K562 (cell line): Measurements from ENCODE around the gene TAF9. TPM values are rescaled to one million over a fixed set of nuclear protein-coding genes. Genes with fewer than 3 reads are reported as not detected.

ENCODE experiments used
- ARID4B ChIP-seq: sonication (generic); formaldehyde crosslinking; IDR thresholded peaks from 2 replicates; pipeline ENCODE4 v1.8.0; 2022; ENCODE audit warnings: mild to moderate bottlenecking, missing genetic modification reagents
- CBX1 ChIP-seq: sonication (generic); IDR thresholded peaks from 2 replicates; pipeline ENCODE4 v1.6.1; 2016; ENCODE audit warnings: antibody characterized with exemption, low read depth, mild to moderate bottlenecking
- EP400 ChIP-seq: fragments of 450-650 bp; IDR thresholded peaks from 2 replicates; pipeline ENCODE4 v1.6.1; 2017; ENCODE audit warnings: antibody characterized with exemption, mild to moderate bottlenecking, moderate library complexity
- FOXM1 ChIP-seq, 2 experiments: fragments of 450-650 bp in 1 of 2; sonication (generic) in 1 of 2; formaldehyde crosslinking in 1 of 2; IDR thresholded peaks; 2 replicates each; pipeline versions ENCODE4 v1.6.1 to v1.9.0; 2017 to 2022; ENCODE audit warnings: low read depth in 2 of 2, mild to moderate bottlenecking in 2 of 2, missing genetic modification reagents in 1 of 2, moderate library complexity in 1 of 2
- POLR2G ChIP-seq: fragments of 200-400 bp; formaldehyde crosslinking; IDR thresholded peaks from 2 replicates; pipeline ENCODE4 v1.6.1; 2017; ENCODE audit warnings: low read depth, mild to moderate bottlenecking, antibody characterized with exemption, low read length, moderate library complexity
- RBM17 ChIP-seq: fragments of 200-400 bp; formaldehyde crosslinking; IDR thresholded peaks from 2 replicates; pipeline ENCODE4 v1.6.1; 2017; ENCODE audit warnings: low read depth, mild to moderate bottlenecking, low read length, borderline replicate concordance
- SOX6 ChIP-seq: fragments of 450-650 bp; IDR thresholded peaks from 2 replicates; pipeline ENCODE4 v1.6.1; 2014; ENCODE audit warnings: mild to moderate bottlenecking
- ZBTB8A ChIP-seq: fragments of 450-650 bp; IDR thresholded peaks from 2 replicates; pipeline ENCODE4 v1.6.1; 2018; ENCODE audit warnings: mild to moderate bottlenecking, moderate library complexity; ENCODE audit not compliant: partially characterized antibody
- ZNF12 ChIP-seq: sonication (generic); formaldehyde crosslinking; IDR thresholded peaks from 2 replicates; pipeline ENCODE4 v1.4.0; 2020; ENCODE audit warnings: mild to moderate bottlenecking, missing genetic modification reagents
- ZNF224 ChIP-seq: sonication (generic); formaldehyde crosslinking; IDR thresholded peaks from 2 replicates; pipeline ENCODE4 v1.8.0; 2022; ENCODE audit warnings: mild to moderate bottlenecking, missing genetic modification reagents
- polyA plus RNA-seq, 8 experiments: library from polyadenylated mRNA; depleted of rRNA in 4 of 8; stranded (reverse) in 5 of 8; unstranded in 3 of 8; fragments of >200 nt; fragmentation: Nextera tagmentation in 2 of 8; fragmentation: Illumina TruSeq in 1 of 8; extraction: Ambion mirVana in 2 of 8; extraction: Trizol in 1 of 8; gene quantifications; 2 replicates each; pipeline versions ENCODE4 v1.2.1 to v1.2.3, GENCODE V29; 2011 to 2014; ENCODE audit warnings: inconsistent platforms in 1 of 8, missing spikeins in 1 of 8
- total RNA-seq, 7 experiments: library from RNA; depleted of rRNA in 6 of 7; stranded (reverse); fragments of >200 nt in 6 of 7; fragmentation: Illumina TruSeq in 2 of 7; extraction: Trizol in 2 of 7; gene quantifications; 2 replicates each; pipeline versions ENCODE4 v1.2.1 to v1.2.3, GENCODE V29; 2011 to 2021; ENCODE audit warnings: low replicate concordance in 1 of 7
- TF ChIP-seq, protein P1 (sequence below): sonication (generic); formaldehyde crosslinking; IDR thresholded peaks from 2 replicates; pipeline ENCODE4 v1.9.0; 2022; ENCODE audit warnings: mild to moderate bottlenecking, missing genetic modification reagents
- TF ChIP-seq, protein P2 (sequence below): fragments of 450-650 bp; IDR thresholded peaks from 2 replicates; pipeline ENCODE4 v1.6.1; 2016; ENCODE audit warnings: mild to moderate bottlenecking
- TF ChIP-seq, protein P3 (sequence below): sonication (generic); IDR thresholded peaks from 2 replicates; pipeline ENCODE4 v1.6.1; 2016
- TF ChIP-seq, protein P4 (sequence below): sonication (generic); formaldehyde crosslinking; IDR thresholded peaks from 2 replicates; pipeline ENCODE4 v1.9.0; 2022; ENCODE audit warnings: mild to moderate bottlenecking, missing genetic modification reagents

The TAF9 gene
- total and polyA plus RNA-seq, 9 of the 15 experiments (the other 6 are each of a cell fraction or from before 2014, with no cell fraction given): 119 to 566 (median 207) TPM

- TF ChIP-seq RBM17: no peak
- TF ChIP-seq, protein P1, sequence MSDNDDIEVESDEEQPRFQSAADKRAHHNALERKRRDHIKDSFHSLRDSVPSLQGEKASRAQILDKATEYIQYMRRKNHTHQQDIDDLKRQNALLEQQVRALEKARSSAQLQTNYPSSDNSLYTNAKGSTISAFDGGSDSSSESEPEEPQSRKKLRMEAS: peak; percentile 60
- TF ChIP-seq FOXM1 (IDR thresholded peaks at IDR 0.05; ENCODE audit: low read depth): no peak
- no peak for TF ChIP-seq FOXM1 (CRISPR knock-in tag; IDR thresholded peaks at IDR 0.05; ENCODE audit: low read depth)
- TF ChIP-seq, protein P2, sequence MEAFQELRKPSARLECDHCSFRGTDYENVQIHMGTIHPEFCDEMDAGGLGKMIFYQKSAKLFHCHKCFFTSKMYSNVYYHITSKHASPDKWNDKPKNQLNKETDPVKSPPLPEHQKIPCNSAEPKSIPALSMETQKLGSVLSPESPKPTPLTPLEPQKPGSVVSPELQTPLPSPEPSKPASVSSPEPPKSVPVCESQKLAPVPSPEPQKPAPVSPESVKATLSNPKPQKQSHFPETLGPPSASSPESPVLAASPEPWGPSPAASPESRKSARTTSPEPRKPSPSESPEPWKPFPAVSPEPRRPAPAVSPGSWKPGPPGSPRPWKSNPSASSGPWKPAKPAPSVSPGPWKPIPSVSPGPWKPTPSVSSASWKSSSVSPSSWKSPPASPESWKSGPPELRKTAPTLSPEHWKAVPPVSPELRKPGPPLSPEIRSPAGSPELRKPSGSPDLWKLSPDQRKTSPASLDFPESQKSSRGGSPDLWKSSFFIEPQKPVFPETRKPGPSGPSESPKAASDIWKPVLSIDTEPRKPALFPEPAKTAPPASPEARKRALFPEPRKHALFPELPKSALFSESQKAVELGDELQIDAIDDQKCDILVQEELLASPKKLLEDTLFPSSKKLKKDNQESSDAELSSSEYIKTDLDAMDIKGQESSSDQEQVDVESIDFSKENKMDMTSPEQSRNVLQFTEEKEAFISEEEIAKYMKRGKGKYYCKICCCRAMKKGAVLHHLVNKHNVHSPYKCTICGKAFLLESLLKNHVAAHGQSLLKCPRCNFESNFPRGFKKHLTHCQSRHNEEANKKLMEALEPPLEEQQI: peak; percentile 43; the same call in 1 of the 2 replicates
- TF ChIP-seq, protein P3, sequence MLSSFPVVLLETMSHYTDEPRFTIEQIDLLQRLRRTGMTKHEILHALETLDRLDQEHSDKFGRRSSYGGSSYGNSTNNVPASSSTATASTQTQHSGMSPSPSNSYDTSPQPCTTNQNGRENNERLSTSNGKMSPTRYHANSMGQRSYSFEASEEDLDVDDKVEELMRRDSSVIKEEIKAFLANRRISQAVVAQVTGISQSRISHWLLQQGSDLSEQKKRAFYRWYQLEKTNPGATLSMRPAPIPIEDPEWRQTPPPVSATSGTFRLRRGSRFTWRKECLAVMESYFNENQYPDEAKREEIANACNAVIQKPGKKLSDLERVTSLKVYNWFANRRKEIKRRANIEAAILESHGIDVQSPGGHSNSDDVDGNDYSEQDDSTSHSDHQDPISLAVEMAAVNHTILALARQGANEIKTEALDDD: peak; percentile 56; the same call in 1 of the 2 replicates
- no peak for TF ChIP-seq SOX6
- TF ChIP-seq EP400: peak; percentile 47
- no peak for TF ChIP-seq CBX1
- 0 out of 2 replicates have a peak, but pooled peaks have one; percentile 49 for TF ChIP-seq ARID4B (CRISPR knock-in tag)
- TF ChIP-seq, protein P4, sequence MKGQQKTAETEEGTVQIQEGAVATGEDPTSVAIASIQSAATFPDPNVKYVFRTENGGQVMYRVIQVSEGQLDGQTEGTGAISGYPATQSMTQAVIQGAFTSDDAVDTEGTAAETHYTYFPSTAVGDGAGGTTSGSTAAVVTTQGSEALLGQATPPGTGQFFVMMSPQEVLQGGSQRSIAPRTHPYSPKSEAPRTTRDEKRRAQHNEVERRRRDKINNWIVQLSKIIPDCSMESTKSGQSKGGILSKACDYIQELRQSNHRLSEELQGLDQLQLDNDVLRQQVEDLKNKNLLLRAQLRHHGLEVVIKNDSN (CRISPR knock-in tag): peak; percentile 36; the same call in 1 of the 2 replicates
- 0 out of 2 replicates have a peak, but pooled peaks have one; percentile 34 for TF ChIP-seq ZNF12 (CRISPR knock-in tag)
- 0 out of 2 replicates have a peak, but pooled peaks have one; percentile 8 for TF ChIP-seq POLR2G
- no peak for TF ChIP-seq ZBTB8A
- no peak for TF ChIP-seq ZNF224 (CRISPR knock-in tag)
- TF ChIP-seq, all 486 proteins: peak for 20
Observed at GRCh38 chr5:69367697-69368279, 1.5 kb downstream of the TAF9 start (continued).
